Occipital lobe (tissue), 2 donors: ENCODE measurements around the gene DYNC1I2. TPM values are rescaled to one million over a fixed set of nuclear protein-coding genes. Genes with fewer than 3 reads are reported as not detected.

Experiments
- DNase-seq: peaks from one replicate; lab custom pipeline; 2025; lab: John Stamatoyannopoulos, UW
- total RNA-seq: library from RNA; depleted of rRNA; stranded (reverse); fragments of >200 nt; gene quantifications from one replicate; pipeline ENCODE4 v1.2.3, GENCODE V29; 2014

DYNC1I2 gene
- total RNA-seq, result 262 TPM

GRCh38 chr2:171687287-171688128 is at the start of gene DYNC1I2:
DYNC1I2 (plus strand) TSS chr2:171687469; CDS start chr2:171690156, 2,687 bp downstream.
- peak; percentile 92 for DNase-seq

- no peak for DNase-seq
Observed at GRCh38 chr2:171651667-171652415, 35.4 kb upstream of the DYNC1I2 start.

- no peak for DNase-seq
Observed at GRCh38 chr2:171652416-171652785, 34.9 kb upstream of the DYNC1I2 start.

GRCh38 chr2:171655586-171655985 is 31.7 kb upstream of the DYNC1I2 start:
- no peak for DNase-seq

- DNase-seq, result no peak
Observed at GRCh38 chr2:171667041-171667440, 20.2 kb upstream of the DYNC1I2 start.

- no peak for DNase-seq
Observed at GRCh38 chr2:171668183-171668582, 19.1 kb upstream of the DYNC1I2 start.

GRCh38 chr2:171669121-171669520 is 18.1 kb upstream of the DYNC1I2 start:
- DNase-seq, result peak; percentile 6

- no peak for DNase-seq
Observed at GRCh38 chr2:171670655-171671054, 16.6 kb upstream of the DYNC1I2 start.

GRCh38 chr2:171671867-171672266 is 15.4 kb upstream of the DYNC1I2 start:
- no peak for DNase-seq

- no peak for DNase-seq
Observed at GRCh38 chr2:171673905-171674304, 13.4 kb upstream of the DYNC1I2 start.

- DNase-seq, result no peak
Observed at GRCh38 chr2:171675810-171676345, 11.4 kb upstream of the DYNC1I2 start.

- no peak for DNase-seq
Observed at GRCh38 chr2:171678619-171679018, 8.7 kb upstream of the DYNC1I2 start.

- no peak for DNase-seq
Observed at GRCh38 chr2:171688129-171688465, 828 bp downstream of the DYNC1I2 start.

GRCh38 chr2:171692331-171692730 is 5.1 kb downstream of the DYNC1I2 start:
- DNase-seq, result no peak

- no peak for DNase-seq
Observed at GRCh38 chr2:171702781-171703556, 15.7 kb downstream of the DYNC1I2 start.

GRCh38 chr2:171703574-171704347 is 16.5 kb downstream of the DYNC1I2 start:
- DNase-seq, result no peak

GRCh38 chr2:171706152-171706803 is 19.0 kb downstream of the DYNC1I2 start:
- no peak for DNase-seq

GRCh38 chr2:171707752-171708151 is 20.5 kb downstream of the DYNC1I2 start:
- DNase-seq, result no peak

GRCh38 chr2:171709011-171709685 is 21.9 kb downstream of the DYNC1I2 start:
- no peak for DNase-seq

GRCh38 chr2:171711351-171711750 is 24.1 kb downstream of the DYNC1I2 start:
- no peak for DNase-seq
